OCI-LY3 (cell line): ENCODE measurements around the gene THAP3.
"Not testable (repeated sequence)": the region's sequence is repeated elsewhere in the genome, so short reads cannot be mapped to it uniquely, and the experiment has no call there.

Experiments used
- H2AFZ ChIP-seq: fragments of 200-600, 300-600 bp; shearing (Covaris generic); 2 replicates; pipeline ENCODE4 v1.6.0; 2014; ENCODE audit warnings: antibody characterized with exemption, low read depth, low read length
- H3K27ac ChIP-seq: fragments of 200-600, 300-600 bp; sonication (generic); 2 replicates; pipeline ENCODE4 v1.5.1; 2014; ENCODE audit warnings: mild to moderate bottlenecking, low read length, moderate library complexity, mixed read lengths
- H3K27me3 ChIP-seq: fragments of 200-600, 300-600 bp; sonication (generic); 2 replicates; pipeline ENCODE4 v1.6.1; 2014; ENCODE audit warnings: low read depth, low read length, mixed read lengths
- H3K36me3 ChIP-seq: fragments of 200-600, 300-600 bp; sonication (generic); replicated peaks from 2 replicates; pipeline ENCODE3; 2014; ENCODE audit warnings: low read depth, low read length, mixed read lengths
- H3K4me1 ChIP-seq: fragments of 300-600, 200-600 bp; sonication (generic); 2 replicates; pipeline ENCODE4 v1.6.1; 2014; ENCODE audit warnings: low read length, mixed read lengths
- H3K4me2 ChIP-seq: fragments of 200-600, 300-600 bp; sonication (generic); 2 replicates; pipeline ENCODE4 v1.6.1; 2014; ENCODE audit warnings: low read length, mixed read lengths
- H3K4me3 ChIP-seq: fragments of 300-600, 200-600 bp; sonication (generic); 2 replicates; pipeline ENCODE4 v1.5.1; 2014; ENCODE audit warnings: antibody characterized with exemption, mild to moderate bottlenecking, low read length, moderate library complexity
- H3K79me2 ChIP-seq: fragments of 300-600, 200-600 bp; shearing (Covaris generic); 2 replicates; pipeline ENCODE4 v1.6.1; 2014; ENCODE audit warnings: mild to moderate bottlenecking, low read length, mixed read lengths
- H3K9ac ChIP-seq: fragments of 300-600, 200-600 bp; shearing (Covaris generic); 2 replicates; pipeline ENCODE4 v1.6.0; 2014; ENCODE audit warnings: mild to moderate bottlenecking, low read length, moderate library complexity
- H3K9me3 ChIP-seq: fragments of 200-600, 300-600 bp; shearing (Covaris generic); 2 replicates; pipeline ENCODE4 v1.6.1; 2014; ENCODE audit warnings: low read length, mixed read lengths; ENCODE audit not compliant: insufficient read depth
- H4K20me1 ChIP-seq: fragments of 200-600, 300-600 bp; sonication (generic); 2 replicates; pipeline ENCODE4 v1.6.1; 2016; ENCODE audit warnings: low read length, mixed read lengths; ENCODE audit not compliant: insufficient read depth
- EZH2phosphoT487 ChIP-seq: fragments of 200-600 bp; shearing (Covaris generic); IDR thresholded peaks from 2 replicates; pipeline ENCODE4 v1.6.1; 2018; ENCODE audit warnings: antibody characterized with exemption, mixed run types, low read depth
- TF ChIP-seq, protein P1 (sequence below): fragments of 200-600, 300-600 bp; sonication (generic); IDR thresholded peaks from 2 replicates; pipeline ENCODE4 v1.5.1; 2014; ENCODE audit warnings: antibody characterized with exemption, low read length, low read depth

The THAP3 gene

DNA sequence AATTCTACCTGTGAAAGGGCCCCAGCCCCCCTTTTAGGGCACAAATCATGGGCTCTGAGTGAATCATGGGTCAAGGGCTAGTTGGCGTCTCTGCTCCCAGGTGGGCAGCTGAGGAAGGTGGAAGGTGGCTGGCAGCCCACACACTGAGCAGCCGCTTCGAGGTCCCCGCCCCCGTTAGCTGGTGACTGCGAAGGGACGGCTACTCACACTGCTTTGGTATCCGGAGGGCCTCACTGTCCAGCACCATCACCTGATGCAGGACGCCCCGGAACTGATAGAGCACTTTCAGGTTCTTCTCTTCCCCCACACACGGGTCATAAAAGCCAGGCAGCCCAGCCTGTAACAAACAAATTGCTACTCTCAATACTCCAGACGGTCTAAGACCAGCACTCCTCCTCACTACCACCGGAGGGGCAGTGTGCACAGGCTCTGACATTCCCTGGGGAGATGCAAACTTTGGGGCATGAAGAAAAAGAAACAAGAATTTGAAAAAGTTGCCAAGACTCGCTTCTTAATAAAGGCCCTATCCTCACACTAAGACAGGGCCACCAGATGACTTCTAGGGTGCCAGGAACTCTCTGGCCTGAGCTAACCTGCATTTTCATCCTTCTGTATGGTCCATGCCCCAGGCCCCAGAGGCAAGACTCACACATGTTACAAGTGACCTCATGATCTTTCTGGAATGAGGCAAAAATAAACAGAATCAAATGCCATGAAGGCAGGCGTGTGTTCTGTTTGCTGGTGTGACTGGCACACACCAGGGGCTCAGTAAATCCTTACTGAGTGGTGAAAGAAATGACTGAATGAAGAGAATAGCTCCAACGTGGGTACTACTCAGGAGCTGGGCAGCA is 11.5 kb downstream of the THAP3 start:
- no peaks in the 10 kb centered on the region for H4K20me1 ChIP-seq
- no peaks in the 10 kb centered on the region for H3K27me3 ChIP-seq
- peaks cover 6% of the 10 kb centered on the region for H3K36me3 ChIP-seq
- no peak for TF ChIP-seq EZH2phosphoT487
- TF ChIP-seq, protein P1, sequence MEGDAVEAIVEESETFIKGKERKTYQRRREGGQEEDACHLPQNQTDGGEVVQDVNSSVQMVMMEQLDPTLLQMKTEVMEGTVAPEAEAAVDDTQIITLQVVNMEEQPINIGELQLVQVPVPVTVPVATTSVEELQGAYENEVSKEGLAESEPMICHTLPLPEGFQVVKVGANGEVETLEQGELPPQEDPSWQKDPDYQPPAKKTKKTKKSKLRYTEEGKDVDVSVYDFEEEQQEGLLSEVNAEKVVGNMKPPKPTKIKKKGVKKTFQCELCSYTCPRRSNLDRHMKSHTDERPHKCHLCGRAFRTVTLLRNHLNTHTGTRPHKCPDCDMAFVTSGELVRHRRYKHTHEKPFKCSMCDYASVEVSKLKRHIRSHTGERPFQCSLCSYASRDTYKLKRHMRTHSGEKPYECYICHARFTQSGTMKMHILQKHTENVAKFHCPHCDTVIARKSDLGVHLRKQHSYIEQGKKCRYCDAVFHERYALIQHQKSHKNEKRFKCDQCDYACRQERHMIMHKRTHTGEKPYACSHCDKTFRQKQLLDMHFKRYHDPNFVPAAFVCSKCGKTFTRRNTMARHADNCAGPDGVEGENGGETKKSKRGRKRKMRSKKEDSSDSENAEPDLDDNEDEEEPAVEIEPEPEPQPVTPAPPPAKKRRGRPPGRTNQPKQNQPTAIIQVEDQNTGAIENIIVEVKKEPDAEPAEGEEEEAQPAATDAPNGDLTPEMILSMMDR, result no peak
- H3K9ac ChIP-seq, result no peak overlapping the region
- H3K4me1 ChIP-seq, result no peaks in the 10 kb centered on the region
- H3K4me2 ChIP-seq, result no peak overlapping the region
- no peaks in the 10 kb centered on the region for H3K79me2 ChIP-seq
- H3K4me3 ChIP-seq, result no peak overlapping the region
- H3K9me3 ChIP-seq, result no peaks in the 10 kb centered on the region
- H2AFZ ChIP-seq, result no peak overlapping the region
- H3K27ac ChIP-seq, result no peak overlapping the region

DNA sequence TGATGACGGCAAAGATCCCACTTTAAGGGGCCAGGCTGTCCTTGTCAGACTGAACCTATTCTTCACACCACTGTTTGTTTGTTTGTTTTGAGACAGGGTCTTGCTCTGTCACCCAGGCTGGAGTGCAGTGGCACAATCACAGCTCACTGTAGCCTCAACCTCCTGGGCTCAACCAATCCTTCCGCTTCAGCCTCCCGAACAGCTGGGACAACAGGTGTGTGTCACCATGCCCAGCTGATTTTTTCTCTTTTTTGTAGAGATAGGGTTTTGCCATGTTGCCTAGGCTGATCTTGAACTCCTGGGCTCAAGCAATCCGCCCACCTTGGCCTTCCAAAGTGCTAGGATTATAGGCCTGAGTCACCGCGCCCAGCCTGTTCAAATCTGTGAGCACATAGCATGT is 12.1 kb downstream of the THAP3 start:
- H3K4me1 ChIP-seq, H3K4me3 ChIP-seq, H3K27me3 ChIP-seq, H2AFZ ChIP-seq, H3K27ac ChIP-seq, H3K79me2 ChIP-seq, H3K9me3 ChIP-seq, H4K20me1 ChIP-seq, H3K9ac ChIP-seq, H3K4me2 ChIP-seq, H3K36me3 ChIP-seq: not testable (repeated sequence)

DNA sequence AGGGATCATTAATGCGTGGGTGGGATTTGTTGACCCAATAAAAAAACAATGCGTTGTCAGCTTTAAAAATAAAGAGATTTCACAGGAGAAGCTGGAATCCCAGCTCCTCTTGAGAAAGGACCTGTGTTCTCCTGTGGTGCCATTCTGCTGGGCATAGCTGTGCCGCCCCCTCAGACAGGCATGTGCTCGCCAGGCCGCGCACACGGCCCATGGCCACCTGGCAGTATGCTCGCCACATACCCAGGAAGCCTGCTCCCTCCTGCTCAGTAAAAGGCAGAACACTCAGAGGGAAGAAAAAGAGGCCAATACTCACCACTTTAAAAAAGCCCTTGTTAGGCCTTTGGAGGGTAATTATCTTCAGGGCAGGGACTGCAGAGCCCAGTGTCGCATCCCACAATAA is 13.1 kb downstream of the THAP3 start:
- Histone ChIP-seq H2AFZ (no peak overlapping the region), H3K27ac (no peak overlapping the region), H3K9me3 (no peaks in the 10 kb centered on the region), H3K4me3 (no peak overlapping the region), H3K36me3 (peaks cover 6% of the 10 kb centered on the region), H3K79me2 (no peaks in the 10 kb centered on the region), H4K20me1 (no peaks in the 10 kb centered on the region), H3K4me2 (no peak overlapping the region), H3K4me1 (no peaks in the 10 kb centered on the region), H3K27me3 (no peaks in the 10 kb centered on the region), H3K9ac (no peak overlapping the region)
- no peak for TF ChIP-seq EZH2phosphoT487
- TF ChIP-seq, protein P1, result no peak

DNA sequence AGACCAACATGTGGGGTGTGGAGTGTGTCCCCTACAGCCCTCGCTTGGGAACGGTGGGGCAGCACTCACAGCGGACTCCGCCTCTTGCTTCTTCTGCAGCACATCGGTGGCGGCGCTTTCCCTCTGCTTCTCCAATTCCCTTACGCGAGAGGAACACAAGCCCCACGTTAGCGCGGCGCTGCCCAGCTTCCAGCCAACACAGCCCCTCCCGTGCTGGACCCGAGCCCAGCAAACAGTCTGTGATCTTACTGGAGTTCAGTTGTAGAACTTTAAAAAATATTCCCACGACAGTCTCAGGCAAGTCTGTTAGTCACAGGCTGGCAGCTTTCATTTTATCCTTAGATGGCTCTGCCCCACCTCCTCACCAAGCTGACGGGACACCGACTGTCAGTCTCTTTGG is 13.6 kb downstream of the THAP3 start:
- Histone ChIP-seq H3K36me3 (peaks cover 6% of the 10 kb centered on the region), H3K4me1 (no peaks in the 10 kb centered on the region), H3K4me3 (no peak overlapping the region), H2AFZ (no peak overlapping the region), H3K27me3 (no peaks in the 10 kb centered on the region), H3K9me3 (no peaks in the 10 kb centered on the region), H4K20me1 (no peaks in the 10 kb centered on the region), H3K79me2 (no peaks in the 10 kb centered on the region), H3K27ac (no peak overlapping the region), H3K4me2 (no peak overlapping the region), H3K9ac (no peak overlapping the region)
- TF ChIP-seq EZH2phosphoT487, result no peak
- TF ChIP-seq, protein P1, result no peak

DNA sequence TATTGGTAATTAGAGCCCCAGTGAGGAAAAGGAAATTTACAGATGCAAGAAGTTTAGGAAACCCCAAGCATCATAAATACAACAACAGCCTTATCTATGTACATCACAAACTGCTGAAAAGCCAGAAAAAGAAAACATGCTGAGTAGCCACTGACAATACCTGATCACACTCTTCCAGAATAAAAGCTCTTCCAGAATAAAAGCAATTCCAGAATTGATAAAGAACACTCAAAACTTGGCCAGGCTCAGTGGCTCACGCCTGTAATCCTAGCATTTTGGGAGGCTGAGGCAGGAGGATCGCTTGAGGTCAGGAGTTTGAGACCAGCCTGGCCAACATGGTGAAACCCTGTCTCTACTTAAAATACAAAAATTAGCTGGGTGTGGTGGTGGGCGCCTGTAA is 16.2 kb downstream of the THAP3 start:
- not testable (repeated sequence) for H3K27ac ChIP-seq, H3K4me3 ChIP-seq, H3K9me3 ChIP-seq, H3K9ac ChIP-seq, H3K4me2 ChIP-seq, H4K20me1 ChIP-seq, H3K27me3 ChIP-seq, H3K36me3 ChIP-seq, H3K4me1 ChIP-seq, H2AFZ ChIP-seq, H3K79me2 ChIP-seq
